HG02610 (cell line): ENCODE data around the gene SLC6A6.

Experiments used
- ATAC-seq: cut with Tn5 transposase; IDR thresholded peaks from one replicate; pipeline ENCODE4 v1.9.1; 2021; ENCODE audit warnings: mild to moderate bottlenecking, moderate library complexity; ENCODE audit not compliant: unreplicated experiment

Gene SLC6A6

DNA sequence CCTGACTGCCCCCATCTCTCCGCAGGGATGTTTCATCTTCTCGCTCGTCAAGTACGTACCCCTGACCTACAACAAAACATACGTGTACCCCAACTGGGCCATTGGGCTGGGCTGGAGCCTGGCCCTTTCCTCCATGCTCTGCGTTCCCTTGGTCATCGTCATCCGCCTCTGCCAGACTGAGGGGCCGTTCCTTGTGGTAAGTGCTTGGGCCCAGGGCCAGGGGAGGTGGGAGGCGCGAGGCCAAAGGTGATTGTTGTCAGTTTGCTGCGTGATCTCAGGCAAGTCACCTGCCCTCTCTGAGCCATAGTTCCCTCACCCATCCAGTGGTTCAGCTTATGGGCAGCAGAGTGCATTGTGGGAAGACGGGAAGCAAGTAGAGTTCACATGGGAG, 79.2 kb downstream of the SLC6A6 start:
- no peak for ATAC-seq

DNA sequence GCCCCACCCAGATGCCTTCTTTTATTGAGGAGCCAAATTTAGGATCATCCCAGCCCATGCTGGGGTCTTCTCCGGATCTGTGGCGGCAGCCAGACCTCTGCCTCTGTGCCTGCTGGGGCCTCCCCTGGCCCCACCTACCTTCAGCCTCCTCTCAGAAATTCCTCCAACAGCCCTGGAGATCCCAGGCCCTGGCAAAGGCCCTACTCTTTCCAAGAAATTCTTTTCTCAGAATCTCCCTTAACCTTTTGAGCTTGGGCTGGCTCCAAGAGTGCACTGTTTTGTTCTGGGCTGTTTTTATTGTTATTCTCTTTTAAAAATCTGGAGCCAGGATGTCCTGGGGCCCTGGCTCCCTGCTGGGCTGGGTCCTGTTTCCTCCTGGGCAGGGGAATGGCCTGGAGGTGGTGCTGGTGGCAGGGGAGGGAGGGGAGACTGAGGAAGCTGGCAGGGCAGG, 79.9 kb downstream of the SLC6A6 start:
- ATAC-seq: no peak

DNA sequence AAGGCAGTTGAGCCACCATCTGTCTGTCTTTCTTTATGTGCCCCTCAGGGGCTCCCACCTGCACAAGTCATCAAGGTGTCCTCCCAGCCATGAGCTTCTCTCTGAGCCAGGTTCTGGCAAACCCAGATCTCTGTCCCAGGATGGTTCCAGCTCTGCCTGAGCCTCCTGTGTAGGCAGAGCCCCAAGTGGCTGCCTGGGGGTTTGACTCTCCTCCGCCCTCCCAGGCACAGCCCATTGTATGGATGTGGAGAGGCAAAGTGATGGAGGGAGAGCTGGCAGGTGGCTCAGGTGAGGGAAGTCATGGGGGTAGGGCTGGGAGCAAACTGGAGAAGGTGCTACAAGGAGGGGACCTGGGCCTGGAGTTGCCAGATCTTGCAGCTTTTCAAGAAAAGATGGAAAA, 80.9 kb downstream of the SLC6A6 start:
- ATAC-seq: no peak

DNA sequence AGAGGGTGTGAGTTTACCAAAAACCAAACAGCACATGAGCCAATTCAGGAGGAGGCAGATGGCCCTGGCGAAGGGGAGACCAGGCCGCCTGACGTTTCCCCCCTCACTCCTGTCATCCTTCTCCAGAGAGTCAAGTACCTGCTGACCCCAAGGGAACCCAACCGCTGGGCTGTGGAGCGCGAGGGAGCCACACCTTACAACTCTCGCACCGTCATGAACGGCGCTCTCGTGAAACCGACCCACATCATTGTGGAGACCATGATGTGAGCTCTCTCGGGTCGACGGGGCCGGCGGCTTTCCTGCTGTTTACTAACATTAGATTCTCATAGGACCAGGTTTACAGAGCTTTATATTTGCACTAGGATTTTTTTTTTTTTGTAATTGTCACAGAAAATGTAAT, 82.3 kb downstream of the SLC6A6 start:
- no peak for ATAC-seq

DNA sequence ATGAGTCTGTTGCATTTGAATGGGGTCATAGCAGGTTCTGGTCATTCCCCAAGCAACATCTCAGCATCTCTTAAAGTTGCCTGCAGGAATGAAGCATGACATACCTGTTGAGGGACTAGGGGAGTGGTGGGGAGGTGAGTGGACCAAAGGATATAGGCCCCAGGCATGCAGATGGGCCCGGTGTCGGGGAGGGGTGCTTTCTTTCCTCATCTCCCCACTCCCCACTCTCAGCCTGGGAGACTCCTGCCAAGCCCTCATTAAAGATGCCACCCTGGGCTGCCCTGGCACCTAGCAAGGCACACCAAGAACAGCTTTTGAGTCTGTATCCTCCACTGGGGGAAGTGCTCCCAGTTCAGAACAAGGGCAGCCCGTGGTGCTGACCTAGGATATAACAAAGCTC, 83.6 kb downstream of the SLC6A6 start:
- ATAC-seq: no peak

DNA sequence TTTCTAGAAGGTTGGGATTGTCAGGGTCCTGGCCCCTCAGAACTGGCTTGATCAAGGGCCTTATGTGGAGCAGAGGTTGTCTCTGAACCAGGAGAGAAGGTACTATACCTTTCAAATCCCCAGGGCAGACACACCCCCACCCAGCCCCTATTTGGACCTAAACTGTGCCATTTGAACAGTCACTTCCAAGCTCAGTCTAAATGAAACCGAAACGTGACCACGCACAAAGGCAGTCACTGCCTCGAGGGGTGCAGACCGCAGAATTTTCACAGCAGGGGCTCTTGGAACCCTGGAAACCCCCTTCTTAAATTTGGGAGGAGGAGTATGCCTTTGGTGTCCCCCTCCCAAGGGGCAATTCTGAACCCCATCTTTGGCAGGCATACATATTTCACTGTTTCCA, 84.1 kb downstream of the SLC6A6 start:
- no peak for ATAC-seq

DNA sequence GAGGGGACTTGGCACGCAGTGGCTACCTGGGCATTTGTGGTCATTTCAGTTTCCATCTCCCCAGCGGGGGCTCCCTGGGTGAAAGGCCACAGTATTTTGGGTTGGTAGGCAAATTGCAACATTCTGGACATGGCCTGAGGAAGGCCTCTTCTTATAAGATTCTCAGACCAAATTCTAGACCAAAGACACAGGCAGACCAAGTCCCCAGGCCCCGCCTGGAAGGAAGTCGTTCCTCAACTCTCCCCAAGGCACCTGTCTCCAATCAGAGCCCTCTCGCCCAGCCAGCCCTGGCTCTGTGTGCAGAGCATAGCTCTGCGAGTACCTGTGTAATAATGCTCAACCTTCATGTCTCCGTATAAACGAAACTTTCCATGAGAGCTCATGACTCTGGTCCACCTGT, 84.7 kb downstream of the SLC6A6 start:
- no peak for ATAC-seq

DNA sequence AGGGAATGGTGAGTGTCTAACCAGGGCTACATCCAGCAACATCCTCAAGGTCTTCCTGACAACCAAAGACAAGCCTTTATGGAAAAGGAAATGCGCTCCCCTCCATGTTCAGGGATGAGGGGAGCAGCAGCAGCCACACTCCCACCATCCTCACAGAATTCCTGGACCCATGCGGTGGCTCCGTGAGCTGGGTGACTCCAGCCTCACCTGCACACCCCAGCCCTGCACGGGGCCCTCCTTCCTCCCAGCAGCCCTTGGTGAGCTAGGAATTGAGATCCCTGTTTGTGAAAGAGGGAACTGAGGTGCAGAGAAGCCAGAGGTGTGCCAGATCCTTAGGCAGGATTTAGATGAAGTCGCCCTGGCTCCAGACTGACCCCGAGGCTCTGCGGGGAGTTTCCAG, 85.4 kb downstream of the SLC6A6 start:
- ATAC-seq: no peak

DNA sequence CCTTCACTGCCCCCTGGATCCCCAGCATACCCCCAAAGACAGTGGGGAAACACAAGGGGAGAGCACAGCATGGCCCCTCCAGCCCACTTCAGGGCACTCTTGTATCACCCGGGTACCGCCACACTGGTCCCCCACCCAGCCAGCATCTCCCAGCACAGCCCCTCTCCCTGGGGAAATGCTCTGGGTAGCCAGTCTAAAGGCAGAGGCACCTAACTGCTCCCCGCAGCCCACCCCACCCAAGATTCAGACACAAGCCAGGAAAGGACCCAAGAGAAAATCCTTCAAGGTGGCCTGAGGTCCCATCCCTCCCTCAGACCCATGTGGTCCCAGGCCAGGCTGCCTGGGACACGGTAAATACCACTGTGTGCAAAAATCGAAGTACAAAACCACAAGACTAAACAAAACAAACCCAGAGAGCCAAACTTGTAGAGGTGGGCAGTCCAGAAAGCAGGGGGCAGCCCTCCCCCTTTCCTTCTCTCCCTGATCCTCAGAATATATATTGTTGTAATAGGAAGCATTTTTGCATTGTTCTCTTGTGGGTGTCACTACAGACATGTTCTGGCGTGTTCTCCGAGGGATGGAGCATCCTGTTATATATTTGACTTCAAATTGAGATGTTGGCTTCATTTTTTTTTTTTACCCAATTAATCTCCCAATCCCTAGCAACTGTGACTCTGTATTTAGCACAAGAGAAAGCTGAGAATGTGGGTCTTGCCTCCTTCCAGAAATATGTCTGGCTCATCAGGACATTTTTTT, 86.1 kb downstream of the SLC6A6 start:
- no peak for ATAC-seq

DNA sequence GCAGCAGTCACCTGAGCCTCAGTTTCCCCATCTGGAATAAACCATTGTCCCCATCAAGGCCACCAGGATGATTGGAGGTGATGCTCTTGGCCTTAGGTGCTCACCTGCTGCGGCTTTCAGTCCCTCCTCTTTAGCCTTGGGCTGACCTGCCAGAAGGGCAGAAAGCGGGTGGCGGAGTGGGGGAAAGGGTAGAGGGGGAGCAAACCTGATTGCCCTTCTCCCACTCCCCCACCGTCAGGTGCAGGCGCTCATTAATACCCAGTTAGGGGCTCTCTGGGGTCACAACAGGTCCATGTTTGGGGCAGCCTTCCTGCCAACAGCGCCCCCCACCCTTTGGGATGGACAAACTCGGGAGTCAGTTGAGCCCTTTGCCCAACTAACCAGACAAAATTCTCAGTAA, 87.2 kb downstream of the SLC6A6 start:
- no peak for ATAC-seq

DNA sequence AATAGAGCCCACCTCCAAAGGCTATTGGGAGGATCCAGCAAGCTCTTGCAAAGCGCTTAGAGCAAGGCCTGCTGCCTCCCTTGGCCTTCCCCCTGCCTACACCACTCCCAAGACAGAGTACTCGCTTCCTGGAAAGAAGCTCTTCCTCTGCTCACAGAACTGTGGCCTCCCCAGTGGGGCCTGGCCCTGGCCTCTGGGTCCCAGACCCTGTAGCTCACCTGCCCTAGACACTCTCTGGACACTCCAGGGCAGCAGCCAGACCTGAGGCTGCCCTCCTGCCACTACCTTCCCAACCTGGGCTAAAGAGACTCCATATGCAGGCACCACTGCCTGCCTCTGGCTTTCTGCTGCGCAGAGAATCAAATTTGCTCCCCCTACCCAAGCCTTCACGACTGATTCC, 87.8 kb downstream of the SLC6A6 start:
- ATAC-seq: no peak

DNA sequence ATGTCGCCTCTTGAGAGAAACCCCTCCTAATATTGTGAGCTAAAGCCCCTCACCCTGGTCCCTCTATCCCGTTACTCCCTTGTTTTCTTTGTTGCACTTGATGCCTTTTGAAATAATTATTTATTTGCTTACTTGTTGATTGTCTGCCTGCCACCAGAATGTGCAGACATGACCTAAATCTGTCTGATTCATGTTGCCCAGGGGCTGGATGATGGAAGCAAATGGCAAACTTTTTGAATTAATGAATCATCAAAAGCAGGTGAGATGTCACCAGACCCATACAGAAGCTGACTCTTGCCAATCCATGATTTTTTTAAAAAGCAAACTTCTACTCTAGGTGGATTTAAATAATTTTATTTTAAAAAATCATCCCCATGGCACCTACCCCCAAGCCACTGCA, 88.4 kb downstream of the SLC6A6 start:
- ATAC-seq: no peak

DNA sequence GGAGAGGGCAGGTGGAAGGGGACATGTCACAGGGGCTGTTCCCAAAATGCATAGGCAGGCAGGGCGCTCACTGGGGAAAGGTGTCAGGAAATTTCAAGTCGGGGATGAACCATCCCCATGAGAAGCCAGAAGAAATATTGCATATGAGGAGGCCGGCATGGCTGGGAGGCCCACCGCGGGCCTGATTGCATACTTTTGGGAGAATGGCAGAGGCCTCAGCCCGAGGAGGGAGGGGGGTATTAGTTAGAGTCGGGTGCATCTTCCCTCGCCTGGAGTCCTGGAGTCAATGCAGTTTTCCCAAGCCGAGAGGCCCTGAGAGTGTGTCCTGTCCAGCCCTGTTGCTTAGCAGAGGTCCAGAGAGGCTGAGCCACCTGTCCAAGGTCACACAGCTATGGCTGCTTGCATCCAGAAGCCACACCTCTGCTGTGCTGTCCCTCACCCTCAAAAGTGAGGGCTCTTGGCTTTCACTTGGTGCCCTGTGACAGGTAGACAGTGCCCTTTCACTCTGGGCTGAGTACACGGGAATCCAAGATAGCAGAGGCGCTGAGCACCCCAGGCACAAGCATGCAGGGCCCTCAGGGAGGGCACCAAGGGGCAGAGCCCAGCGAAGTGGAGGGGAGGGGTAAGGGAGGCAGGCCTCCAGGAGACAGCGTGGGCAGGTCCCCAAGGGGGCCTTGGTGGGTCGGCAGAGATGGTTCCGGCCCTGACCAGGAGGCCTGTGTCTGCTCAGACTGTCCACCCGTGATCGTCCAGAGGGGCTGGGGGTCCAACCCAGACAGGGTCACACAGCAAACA, 89.2 kb downstream of the SLC6A6 start:
- ATAC-seq: no peak

DNA sequence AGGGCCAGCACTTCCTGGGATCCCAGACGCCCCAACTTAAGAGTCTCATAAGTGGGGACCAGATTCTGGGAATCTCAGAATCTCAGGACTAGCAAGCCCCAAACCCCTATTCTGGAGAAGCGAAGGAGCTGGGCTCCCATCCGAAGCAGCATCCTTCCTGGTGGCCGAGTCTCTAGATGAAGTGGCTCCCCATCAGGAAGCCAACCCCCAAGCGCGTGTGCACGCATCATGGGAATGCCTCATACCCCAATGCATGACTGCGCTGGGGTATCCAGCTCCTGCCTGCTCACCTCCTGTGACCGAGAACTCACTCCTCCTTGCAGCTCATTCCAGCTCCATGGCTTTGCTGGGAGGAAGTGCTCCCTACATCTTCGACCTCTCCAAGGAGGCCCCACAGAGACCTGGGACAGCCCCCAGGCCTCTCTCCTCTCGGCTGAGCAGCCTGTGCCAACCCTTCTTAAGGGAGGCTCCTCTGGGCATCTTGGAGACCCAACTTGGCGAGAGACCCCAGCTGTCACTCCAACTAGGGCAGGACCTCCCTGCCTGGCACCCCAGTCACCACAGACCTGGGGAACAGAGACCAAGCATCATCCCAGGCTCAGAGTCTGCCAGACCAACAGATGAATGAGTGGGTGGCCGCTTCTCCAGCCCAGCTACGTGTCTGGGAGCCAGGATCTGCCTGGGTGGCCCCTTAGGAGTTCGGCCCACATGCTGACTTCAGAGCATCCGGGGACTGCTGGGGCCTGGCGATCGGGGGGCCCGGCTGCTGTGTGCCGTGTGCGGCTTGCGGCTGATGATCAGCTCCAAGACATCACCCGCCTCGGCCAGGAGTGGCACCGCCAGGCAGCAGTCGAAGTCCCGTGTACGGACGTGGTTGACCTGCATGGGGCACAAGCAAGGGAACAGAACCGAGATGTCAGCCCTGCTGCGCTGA, 90.8 kb downstream of the SLC6A6 start:
- no peak for ATAC-seq

DNA sequence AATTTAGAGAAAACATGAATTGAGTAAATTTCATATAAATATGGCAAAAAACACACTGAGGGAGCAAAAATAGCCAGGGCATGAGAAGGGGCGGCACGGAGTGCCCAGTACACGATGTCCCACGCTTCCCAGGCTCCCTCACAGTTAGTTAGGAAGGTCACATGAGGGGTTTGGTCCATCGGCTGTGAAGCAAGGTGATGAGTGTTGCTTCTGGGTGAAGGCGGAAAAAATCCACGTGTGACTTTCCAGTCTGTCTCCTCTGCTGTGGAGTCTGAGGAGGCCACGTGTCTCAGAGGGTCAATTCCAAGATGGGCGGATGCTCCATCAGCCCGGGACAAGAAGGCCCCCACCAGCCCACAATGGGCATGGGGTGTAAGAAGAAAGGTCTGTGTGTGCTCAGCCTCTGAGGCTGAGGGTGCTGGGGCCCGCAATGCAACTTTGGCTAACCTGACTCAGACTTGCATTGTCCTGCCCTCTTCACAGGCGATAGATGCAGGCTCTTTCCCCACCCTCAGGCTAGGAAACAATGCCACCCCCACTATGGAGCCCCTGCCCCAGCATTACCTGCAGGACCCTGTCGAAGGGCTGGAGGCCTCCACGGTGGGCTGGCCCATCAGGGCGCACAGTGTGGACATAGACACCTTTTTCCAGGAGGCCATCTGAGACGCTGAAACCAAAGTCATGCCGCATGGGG, 92.0 kb downstream of the SLC6A6 start:
- ATAC-seq: no peak

DNA sequence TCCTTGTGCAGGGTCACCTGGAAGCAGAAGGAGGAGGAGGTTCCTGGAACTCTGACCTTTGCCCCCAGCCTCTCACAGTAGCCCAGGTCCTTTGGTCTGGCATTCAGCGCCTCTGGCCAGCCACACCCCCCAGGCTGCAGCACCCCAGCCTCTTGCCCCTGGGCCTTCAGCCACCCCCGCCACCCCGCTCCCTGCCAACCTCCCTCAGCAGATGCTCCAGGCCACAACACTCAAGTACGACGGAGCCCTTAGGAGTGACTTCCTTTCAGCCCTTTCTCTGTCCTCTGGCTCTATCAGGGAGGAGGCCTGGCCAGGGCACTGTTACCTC, 92.5 kb downstream of the SLC6A6 start:
- no peak for ATAC-seq

DNA sequence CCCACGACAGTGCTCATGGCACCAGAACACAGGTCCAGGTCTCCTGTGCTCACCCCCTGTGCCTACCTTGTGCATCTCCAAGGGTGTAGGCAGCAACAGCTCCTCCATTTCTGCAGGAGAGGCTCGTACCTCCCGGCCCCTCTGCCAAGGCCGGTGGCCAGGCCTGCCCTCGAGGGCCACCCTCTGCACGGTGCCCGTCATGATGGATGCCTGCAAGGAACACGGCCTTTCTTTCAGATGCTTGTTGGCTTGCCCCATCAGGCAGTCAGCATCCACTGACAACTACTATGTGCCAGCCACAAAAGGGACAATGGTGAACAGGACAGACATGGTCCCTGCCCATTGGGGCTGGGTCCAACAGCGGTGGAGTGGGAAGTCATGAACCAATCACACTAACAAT, 93.9 kb downstream of the SLC6A6 start:
- ATAC-seq: no peak

DNA sequence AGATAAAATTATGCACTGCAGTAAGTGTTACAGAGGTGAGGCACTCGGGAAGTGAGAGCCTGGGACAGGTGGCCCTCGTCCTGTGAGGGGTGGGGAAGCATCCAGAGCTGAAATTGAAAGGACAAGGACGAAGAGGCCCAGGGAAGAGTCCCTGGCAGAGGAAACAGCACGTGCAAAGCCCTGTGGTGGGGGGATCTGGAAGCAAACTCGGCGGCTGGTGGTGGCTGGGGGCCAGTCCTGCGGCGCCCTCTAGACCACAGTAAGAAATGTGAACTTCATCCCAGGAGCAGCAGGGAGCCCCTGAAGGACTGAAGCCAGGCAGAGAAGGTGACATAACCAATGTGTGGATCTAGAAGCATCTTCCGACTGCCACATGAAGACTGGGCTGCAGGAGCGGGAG, 94.9 kb downstream of the SLC6A6 start:
- no peak for ATAC-seq

DNA sequence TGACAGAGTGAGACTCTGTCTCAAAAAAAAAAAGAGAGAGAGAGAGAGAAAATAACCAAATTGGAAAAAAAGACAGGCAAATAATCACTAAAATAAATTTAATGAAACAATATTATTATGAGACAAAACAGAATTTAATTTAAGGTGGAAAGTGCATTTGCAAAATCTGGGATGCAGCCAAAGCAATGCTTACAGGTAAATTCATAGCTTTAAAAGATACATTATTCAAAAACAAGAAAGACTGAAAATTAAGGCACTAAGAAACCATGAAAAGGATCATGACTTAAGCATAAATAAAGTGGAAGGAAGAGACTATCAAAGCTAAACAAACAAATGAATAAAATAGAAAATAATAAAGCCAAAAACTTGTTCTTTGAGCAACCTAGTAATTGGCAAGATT, 100.1 kb downstream of the SLC6A6 start:
- no peak for ATAC-seq

DNA sequence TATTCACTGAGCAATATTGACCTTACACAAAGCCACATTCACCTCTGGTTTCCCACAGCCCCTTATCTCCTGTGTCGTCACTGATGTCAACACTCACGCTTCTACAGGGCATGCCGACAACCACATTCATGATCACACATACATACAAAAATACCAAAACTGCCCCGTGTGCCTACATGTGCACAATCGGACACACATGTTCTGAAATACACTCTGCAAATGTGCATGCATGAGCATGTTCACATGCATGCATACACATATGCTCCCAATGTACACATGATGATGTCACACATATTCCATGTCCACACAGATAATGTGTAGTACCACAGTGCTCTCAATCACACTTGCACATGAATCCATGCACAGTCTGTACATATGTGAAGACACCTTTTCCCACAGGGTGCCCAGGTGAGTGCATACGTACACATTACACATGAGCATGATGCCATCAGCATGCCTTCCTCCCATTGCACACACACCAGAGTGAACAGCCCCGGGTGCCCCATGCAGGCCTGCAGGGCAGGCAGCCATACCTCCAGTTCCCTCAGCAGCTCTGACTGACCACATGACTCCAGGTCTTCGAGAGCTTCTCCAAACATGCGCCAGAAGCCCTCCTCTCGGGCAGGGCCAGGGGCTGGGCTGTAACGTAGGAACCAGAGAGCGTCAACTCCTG, 100.8 kb downstream of the SLC6A6 start:
- no peak for ATAC-seq
